Fibroblast of mammary gland (primary cell): ENCODE data around the gene MRTFB.

Experiments used
- DNase-seq: peaks from one replicate; pipeline ENCODE4 v3.0.0-alpha.2; 2010; ENCODE audit warnings: low read depth
- H3K4me3 ChIP-seq: 2 replicates; pipeline ENCODE4 v1.5.1; 2011; ENCODE audit warnings: low read depth, mild to moderate bottlenecking, low read length, moderate library complexity; ENCODE audit not compliant: control insufficient read depth
- CTCF ChIP-seq: conservative IDR thresholded peaks from 2 replicates; pipeline ENCODE4 v1.5.1; 2011; ENCODE audit warnings: low read depth, low read length, inconsistent platforms; ENCODE audit not compliant: control insufficient read depth, insufficient read depth

Gene MRTFB

DNA sequence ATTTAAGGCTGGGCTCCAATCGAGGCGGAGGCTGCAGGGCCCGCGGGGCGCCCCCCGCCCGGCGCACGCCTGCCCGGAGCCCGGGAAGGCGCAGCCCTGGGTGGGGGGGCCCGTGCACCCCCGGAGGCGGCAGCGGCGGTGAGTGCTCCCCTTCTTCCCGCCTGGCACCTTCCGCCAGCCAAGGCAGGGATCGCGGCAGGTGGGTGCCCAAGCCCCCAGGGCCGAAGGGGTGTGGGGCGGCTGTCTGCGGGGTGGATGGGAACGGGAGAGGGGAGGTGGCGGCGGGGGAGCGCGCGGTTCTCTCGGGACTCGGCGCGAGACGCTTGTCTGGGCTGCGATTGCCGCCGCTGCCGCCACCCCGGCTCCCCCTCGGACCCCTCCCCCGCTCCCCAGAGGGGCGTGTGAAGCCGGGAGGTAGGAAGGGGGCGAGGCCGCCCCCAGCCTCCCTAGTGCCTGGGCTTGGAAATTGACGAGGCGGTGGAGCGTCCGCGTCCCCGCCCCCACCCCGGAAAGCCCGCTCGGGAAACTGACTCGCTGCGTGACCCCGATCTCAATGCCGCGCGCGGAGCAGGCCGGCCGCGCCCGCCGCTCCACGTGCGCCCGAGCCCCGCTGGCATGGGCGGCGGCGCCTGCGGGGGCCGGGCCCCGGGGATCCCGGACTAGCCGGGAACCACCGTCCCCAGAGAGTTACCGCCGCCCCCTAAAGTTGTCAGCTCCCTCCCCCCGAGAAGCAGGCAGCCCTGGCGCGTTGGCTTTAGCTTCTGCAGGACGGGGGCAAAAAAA, 231.5 kb downstream of the MRTFB start:
- no peak for TF ChIP-seq CTCF
- H3K4me3 ChIP-seq: peak overlapping the region; percentile 84
- DNase-seq: no peak

DNA sequence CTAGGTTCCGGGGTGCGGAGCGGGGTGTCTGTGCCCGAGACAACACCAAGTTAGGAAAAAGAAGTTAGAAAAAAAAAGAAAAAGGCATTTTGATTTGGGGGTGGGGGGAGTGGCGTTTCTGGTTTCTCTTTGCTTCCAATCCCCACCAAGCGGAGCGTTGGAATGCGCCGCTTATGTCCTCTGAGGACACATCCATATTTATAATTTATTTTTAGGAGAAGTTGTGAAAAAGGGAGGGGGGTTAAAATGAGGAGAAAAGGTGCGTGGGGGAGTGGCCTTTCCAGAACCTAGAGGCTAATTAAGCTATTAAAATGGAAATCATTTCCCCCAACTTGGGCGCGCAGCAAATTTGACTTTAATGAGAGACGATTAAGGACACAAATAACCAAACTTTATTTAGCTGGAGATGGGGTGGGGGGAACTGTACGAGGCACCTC, 232.1 kb downstream of the MRTFB start:
- no peak for TF ChIP-seq CTCF
- H3K4me3 ChIP-seq: peak overlapping the region; percentile 84
- no peak for DNase-seq

DNA sequence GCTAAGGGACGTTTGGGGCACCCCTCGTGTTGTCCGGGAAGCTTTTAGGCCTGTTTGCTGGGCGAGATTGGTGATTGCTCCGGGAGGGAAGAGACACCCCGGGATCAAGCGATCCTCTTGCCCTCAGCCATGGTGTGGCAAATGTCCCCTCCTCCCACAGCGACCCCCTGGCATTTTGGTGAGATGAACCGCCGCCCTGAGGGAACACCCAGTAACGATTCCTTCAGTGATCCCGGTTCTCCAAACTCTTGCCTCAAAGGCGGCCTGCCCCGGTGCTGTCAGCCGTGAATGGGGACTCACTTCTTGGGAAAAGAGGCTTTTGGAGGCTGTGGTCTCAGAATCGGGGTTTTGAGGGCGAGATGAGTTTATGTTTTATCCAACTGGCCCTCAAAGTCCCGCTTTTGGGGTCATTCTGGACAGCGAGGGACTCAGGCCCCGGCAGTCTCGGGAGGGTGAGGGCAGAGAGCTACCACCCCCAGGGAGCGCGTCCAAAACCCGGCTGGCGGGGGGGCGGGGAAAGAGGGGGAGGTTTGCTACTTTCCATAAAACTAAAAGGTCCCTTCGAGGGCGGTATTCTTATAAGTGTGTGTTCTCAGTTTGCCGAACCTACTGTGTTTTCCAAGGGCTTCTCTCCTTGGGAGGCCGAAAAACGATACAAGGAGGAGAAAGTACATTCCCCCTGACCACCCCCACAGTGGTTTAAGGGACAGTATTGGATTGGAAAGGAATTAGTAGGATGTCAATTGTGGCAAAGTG, 232.7 kb downstream of the MRTFB start:
- peak overlapping the region; percentile 84 for H3K4me3 ChIP-seq
- TF ChIP-seq CTCF: no peak
- no peak for DNase-seq

DNA sequence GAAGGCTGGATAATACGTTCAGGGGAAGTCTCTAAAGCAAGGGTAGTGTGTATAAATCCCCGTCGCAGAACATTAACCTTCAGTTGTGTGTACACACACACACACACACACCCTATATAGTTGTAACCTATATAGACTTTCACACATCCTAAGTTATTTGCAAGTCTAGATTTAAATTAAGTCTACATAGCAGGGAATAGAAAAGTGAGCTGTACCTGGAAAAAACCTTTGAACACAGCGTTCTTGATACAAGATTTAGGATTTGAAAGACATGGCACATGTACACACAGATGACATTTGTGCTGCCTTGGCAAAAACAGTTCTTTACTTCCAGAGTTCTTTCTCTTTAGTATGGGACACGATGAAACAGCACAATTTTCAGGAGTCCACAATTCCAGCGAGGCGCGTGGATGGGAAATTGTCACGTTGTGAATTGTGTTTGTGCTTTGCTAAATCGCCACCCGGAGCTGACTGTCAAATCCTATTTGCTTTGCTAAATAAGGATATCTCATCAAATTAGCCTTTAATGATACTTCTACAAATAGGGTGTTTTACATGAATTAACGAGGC, 233.9 kb downstream of the MRTFB start:
- no peak overlapping the region for H3K4me3 ChIP-seq
- TF ChIP-seq CTCF: no peak
- DNase-seq: no peak

DNA sequence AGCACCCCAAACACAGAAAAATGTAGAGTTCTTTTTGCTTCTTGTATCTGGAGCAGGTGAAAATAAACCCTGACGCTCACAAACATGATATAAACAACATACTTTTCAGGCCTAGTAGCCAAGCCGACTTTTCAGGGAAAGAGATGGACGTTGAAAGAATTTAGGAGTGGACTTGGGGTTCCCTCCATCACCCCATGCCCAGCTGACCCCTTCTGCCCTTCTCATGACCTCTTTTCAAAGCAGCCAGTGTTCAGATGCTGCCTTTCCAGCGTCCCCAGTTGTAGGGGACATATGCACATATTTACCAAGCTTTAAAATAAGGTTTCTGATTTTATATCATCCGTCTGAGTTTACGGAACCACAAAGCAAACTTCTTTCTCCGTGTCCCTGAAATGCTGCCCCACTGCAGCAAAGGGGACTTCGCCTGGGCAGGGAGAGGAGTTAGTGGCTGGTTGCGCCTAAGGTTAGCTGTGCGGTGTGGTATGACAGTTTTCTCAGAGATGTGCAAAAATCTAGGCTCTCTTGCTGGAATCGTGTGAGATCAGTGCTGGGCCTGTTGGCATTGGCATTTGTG, 235.5 kb downstream of the MRTFB start:
- no peak overlapping the region for H3K4me3 ChIP-seq
- no peak for TF ChIP-seq CTCF
- DNase-seq: no peak

DNA sequence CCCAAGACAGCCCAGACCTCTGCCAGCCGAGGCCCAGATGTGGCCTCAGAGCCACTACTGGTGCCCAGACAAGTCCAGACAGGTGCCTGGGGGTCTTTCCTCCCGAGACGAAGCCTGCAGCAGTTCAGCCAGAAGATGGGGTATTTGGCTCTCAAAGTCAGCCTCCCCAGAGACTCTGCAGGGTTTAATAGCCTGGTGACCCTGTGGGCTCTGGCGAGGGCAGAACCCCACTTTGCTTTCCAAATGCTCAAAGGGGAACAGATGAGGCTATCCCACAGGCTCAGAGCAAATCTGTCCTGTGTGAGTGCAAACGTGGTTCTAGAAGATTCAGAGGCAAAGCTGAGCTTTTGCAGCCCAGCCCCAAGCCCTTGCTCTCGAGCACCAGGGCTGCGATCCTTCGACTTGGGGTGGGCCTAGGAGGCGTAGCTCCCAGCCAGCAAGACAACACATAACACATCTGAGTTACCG, 236.0 kb downstream of the MRTFB start:
- no peak for TF ChIP-seq CTCF
- H3K4me3 ChIP-seq: no peak overlapping the region

More for the DNA sequence above, 236.0 kb downstream of the MRTFB start:
- DNase-seq: no peak
